ENCODE measurements around the gene CWC22.
"Not testable (repeated sequence)": the region's sequence is repeated elsewhere in the genome, so short reads cannot be mapped to it uniquely, and the experiment has no call there.

Gene CWC22

DNA sequence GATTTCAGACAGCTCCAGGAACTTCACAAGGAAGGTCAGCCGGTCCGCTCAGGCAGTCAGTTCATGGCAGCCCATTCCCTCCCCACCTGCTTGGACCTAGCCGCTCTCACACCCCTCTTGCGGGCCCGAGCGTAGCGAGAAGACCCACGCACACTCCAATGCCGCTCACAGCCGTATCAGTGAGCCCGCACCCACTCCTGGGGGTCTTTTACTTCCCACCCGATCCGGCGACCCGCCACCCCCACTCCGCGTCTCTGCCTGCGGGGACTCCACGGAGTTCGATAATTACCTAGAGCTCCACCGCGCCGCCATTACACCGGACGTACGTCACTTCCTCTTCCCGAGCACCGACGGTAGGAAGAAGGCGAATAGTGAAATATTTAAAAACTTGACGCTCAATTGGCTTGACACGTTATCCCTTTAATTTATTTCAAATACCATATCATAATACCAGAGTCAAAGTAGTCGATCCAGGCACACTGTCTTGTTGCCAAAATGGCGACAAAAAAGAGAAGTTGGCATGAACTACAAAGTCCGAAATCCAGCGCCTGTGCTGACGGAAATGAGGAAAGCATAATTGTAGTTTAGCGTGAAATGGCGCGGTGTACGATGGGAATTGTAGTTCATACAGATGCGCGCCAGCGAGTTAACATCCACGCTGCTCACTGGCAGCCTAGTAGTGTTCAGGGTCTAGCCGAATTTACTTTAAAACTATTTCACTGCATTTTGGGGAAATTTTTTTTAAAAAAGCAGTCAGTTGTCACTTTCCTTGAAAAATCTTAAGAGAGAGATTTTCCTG is at the start of gene CWC22:
Gene CWC22 (minus strand): TSS at position 517 of the 799 bp plus-strand sequence. CDS start 13,956 bp downstream, outside the sequence.
- peak within 1 kb of the TSS; percentile 99 to 100 for H3K27ac Mint-ChIP-seq
- H3K4me3 Mint-ChIP-seq = peak within 1 kb of the TSS; percentile 96 to 98
- H3K9me3 Mint-ChIP-seq = no peaks in the 10 kb centered on the region
- no peaks in the 10 kb centered on the region for H3K27me3 Mint-ChIP-seq
- H3K4me1 Mint-ChIP-seq = peaks cover 26% of the 10 kb centered on the region
- DNase-seq = peak; percentile 74 to 86
- ATAC-seq = peak; percentile 98

- Mint-ChIP-seq H3K9me3 (peaks cover 0 to 9% of the 10 kb centered on the region in 2 donors), H3K27ac (no peak overlapping the region), H3K4me1 (no peaks in the 10 kb centered on the region), H3K4me3 (no peak overlapping the region), H3K27me3 (peaks cover 10% of the 10 kb centered on the region)
- no peak for DNase-seq
- no peak for ATAC-seq
Measured at GRCh38 chr2:180056367-180057118, 49.4 kb upstream of the CWC22 start.

GRCh38 chr2:180054576-180054975 is 47.5 kb upstream of the CWC22 start:
- H3K4me1 Mint-ChIP-seq, ATAC-seq: not testable (repeated sequence)

GRCh38 chr2:180050246-180050645 is 43.1 kb upstream of the CWC22 start:
- Mint-ChIP-seq H3K4me3 (no peak overlapping the region), H3K27ac (no peak overlapping the region), H3K4me1 (no peaks in the 10 kb centered on the region), H3K9me3 (peaks cover 0 to 9% of the 10 kb centered on the region in 2 donors), H3K27me3 (peaks cover 26% of the 10 kb centered on the region)
- no peak for DNase-seq
- no peak for ATAC-seq

More at GRCh38 chr2:180054576-180054975, 47.5 kb upstream of the CWC22 start:
- not testable (repeated sequence) for DNase-seq, H3K4me3 Mint-ChIP-seq, H3K27ac Mint-ChIP-seq, H3K9me3 Mint-ChIP-seq
- peaks cover 24% of the 10 kb centered on the region for H3K27me3 Mint-ChIP-seq

DNA sequence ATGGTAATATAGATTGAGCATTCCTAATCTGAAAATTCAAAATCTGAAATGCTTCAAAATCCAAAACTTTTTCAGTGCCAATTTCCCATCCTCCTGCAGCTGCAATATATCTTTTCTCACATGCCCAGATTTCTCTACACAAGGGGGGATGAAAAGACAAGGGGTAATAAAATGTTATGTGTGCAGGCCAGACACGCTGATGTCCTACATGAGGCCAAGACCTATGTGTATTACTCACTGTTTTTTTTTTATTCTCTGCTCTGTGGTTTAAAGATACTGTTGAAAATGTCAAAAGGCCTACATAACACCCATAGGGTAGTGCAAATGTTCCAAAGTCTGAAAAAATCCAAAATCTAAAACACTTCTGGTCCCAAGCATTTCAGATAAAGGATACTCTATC is 41.2 kb upstream of the CWC22 start:
- no peaks in the 10 kb centered on the region for H3K4me1 Mint-ChIP-seq
- no peak overlapping the region for H3K4me3 Mint-ChIP-seq
- H3K27me3 Mint-ChIP-seq = peaks cover 40% of the 10 kb centered on the region
- DNase-seq (no peak), ATAC-seq (no peak)
- no peaks in the 10 kb centered on the region for H3K9me3 Mint-ChIP-seq
- no peak overlapping the region for H3K27ac Mint-ChIP-seq

- no peak overlapping the region for H3K4me3 Mint-ChIP-seq
- DNase-seq (no peak), ATAC-seq (no peak)
- H3K27ac Mint-ChIP-seq = no peak overlapping the region
- no peaks in the 10 kb centered on the region for H3K4me1 Mint-ChIP-seq
- H3K9me3 Mint-ChIP-seq = no peaks in the 10 kb centered on the region
- H3K27me3 Mint-ChIP-seq = peaks cover 37% of the 10 kb centered on the region
Measured at GRCh38 chr2:180046776-180047175, 39.7 kb upstream of the CWC22 start.

DNA sequence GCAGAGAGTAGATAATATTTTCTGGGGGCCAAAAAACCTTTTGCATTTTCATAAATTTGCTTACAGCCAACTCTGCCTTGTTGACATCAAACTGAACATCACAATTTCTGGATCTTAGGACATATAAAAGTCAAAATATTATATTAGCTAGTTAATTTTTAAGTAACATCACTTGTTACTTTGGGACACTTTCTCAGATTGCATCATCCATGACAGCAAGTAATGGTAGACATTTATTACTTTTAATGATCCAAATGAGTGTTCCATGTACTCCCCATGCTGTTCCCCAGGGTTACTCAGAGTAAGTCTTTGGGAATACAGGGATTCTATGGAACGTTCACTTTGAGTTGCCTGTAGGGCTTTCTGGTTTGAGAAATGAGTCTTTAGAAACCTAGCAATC is 39.1 kb upstream of the CWC22 start:
- H3K9me3 Mint-ChIP-seq = no peaks in the 10 kb centered on the region
- no peak for DNase-seq
- ATAC-seq = no peak
- peaks cover 40% of the 10 kb centered on the region for H3K27me3 Mint-ChIP-seq
- no peaks in the 10 kb centered on the region for H3K4me1 Mint-ChIP-seq
- no peak overlapping the region for H3K27ac Mint-ChIP-seq
- no peak overlapping the region for H3K4me3 Mint-ChIP-seq

- no peaks in the 10 kb centered on the region for H3K4me1 Mint-ChIP-seq
- ATAC-seq (no peak), DNase-seq (no peak)
- H3K4me3 Mint-ChIP-seq = no peak overlapping the region
- no peak overlapping the region for H3K27ac Mint-ChIP-seq
- H3K9me3 Mint-ChIP-seq = no peaks in the 10 kb centered on the region
- peaks cover 56% of the 10 kb centered on the region for H3K27me3 Mint-ChIP-seq
Measured at GRCh38 chr2:180040146-180040925, 33.2 kb upstream of the CWC22 start.

- Mint-ChIP-seq H3K4me3 (no peak overlapping the region), H3K9me3 (no peaks in the 10 kb centered on the region), H3K27ac (no peak overlapping the region), H3K4me1 (no peaks in the 10 kb centered on the region), H3K27me3 (peaks cover 52% of the 10 kb centered on the region)
- no peak for DNase-seq
- no peak for ATAC-seq
Measured at GRCh38 chr2:180038997-180039396, 31.9 kb upstream of the CWC22 start.

DNA sequence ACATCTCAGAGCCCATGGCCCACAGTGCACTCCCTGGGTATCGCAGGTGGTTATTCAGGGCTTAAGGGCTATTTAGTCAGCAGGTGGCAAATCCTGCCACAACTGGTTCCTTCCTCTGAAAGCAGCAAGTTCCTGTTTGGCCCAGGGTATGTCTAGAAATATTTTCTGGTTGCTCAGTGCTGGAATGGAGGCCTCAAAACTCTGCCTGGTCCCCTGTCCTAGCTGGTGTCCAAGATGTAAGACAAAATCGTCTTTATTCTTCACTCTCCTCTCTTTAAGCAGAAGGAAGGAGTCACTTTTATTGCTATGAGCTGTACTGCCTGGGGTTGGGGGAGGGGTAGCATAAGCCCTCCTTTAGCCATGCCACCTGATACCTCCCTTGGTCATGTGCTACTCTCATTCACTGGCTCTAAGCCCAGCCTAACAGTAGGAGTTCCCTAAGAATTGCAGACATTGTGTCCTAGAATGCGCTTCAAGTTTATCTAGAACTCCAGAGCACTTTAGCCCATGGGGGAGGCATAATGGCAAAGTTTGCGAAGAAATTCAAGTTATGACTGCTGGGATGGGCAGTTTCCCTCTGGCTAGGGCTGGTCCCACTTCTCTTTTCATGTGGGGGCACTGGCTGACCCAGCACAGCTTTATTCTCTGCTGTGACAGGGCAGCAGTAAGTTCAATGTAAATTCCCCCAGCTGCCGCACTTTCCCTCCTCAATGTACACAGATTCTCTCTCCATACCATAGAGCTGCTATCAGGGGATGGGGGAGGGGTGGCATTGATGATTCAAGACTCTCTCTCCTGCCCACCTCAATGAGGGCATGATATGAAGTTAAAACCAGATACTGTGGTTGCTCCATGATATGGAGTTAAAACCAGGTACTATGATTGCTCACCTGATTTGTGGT is 27.1 kb upstream of the CWC22 start:
- ATAC-seq (no peak), DNase-seq (no peak)
- Mint-ChIP-seq H3K4me3 (no peak overlapping the region), H3K9me3 (peaks cover 10 to 14% of the 10 kb centered on the region in 2 donors), H3K27ac (no peak overlapping the region), H3K27me3 (peaks cover 61% of the 10 kb centered on the region), H3K4me1 (no peaks in the 10 kb centered on the region)

GRCh38 chr2:180029575-180029974 is 22.5 kb upstream of the CWC22 start:
- Mint-ChIP-seq H3K4me3 (no peak overlapping the region), H3K27me3 (peaks cover 43% of the 10 kb centered on the region), H3K27ac (no peak overlapping the region), H3K9me3 (peaks cover 17 to 21% of the 10 kb centered on the region in 2 donors), H3K4me1 (no peaks in the 10 kb centered on the region)
- no peak for ATAC-seq
- DNase-seq = no peak

- Mint-ChIP-seq H3K4me3 (no peak overlapping the region), H3K27ac (no peak overlapping the region), H3K9me3 (no peaks in the 10 kb centered on the region), H3K4me1 (no peaks in the 10 kb centered on the region), H3K27me3 (peaks cover 16% of the 10 kb centered on the region)
- DNase-seq = no peak
- peak; percentile 46 for ATAC-seq
Measured at GRCh38 chr2:180021850-180022249, 14.8 kb upstream of the CWC22 start.

DNA sequence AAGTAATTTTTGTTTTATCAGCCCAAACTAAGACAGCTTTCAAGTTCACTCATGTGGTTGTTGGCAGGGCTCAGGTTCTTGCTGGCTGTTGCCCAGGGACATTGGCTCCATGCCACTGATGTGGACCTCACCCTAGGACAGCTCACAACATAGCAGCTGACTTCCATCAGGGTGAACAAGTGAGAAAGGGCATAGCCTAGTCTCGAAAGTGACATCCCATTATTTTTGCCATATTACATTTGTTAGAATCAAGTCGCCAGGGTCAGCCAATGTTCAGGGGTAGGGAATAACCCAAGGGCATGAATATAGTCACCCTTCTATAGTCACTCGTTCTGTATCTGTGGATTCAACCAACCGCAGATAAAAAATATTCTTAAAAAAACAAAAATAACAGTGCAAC is 10.7 kb upstream of the CWC22 start:
- Mint-ChIP-seq H3K27ac (no peak overlapping the region), H3K4me3 (no peak overlapping the region), H3K27me3 (peaks cover 10% of the 10 kb centered on the region), H3K9me3 (no peaks in the 10 kb centered on the region), H3K4me1 (no peaks in the 10 kb centered on the region)
- no peak for ATAC-seq
- DNase-seq = no peak

DNA sequence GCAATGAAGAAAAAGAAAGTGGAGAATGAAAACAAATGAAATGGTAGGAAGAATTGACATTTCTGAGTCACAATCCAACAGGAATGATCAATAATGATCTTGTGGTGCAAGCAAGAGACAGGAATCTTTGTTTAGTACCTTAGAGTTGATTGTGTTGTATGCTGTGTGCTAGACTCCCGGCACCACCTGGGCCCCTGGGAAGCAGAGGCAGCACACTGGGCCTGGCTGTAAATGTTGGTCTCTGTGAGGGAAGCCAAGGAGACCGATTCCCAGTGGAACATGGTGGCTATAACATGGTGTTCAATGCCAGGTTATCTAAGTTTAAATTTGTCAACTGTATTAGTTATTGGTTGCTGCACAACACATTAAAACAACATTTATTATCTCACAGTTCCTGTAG is 9.8 kb upstream of the CWC22 start:
- no peak for ATAC-seq
- no peak overlapping the region for H3K4me3 Mint-ChIP-seq

More for the DNA sequence above, 9.8 kb upstream of the CWC22 start:
- H3K27me3 Mint-ChIP-seq = peaks cover 7% of the 10 kb centered on the region
- H3K27ac Mint-ChIP-seq = peak overlapping the region in 1 of 2 donors; percentile 37
- no peaks in the 10 kb centered on the region for H3K4me1 Mint-ChIP-seq
- no peaks in the 10 kb centered on the region for H3K9me3 Mint-ChIP-seq
- DNase-seq = no peak

Measured in stimulated activated naive CD8-positive, alpha-beta T cell treated with anti-CD3 and anti-CD28 coated beads, Interleukin-15, amount 100 ng/mL, for 72 hours (primary cell).